Fibroblast of mammary gland (primary cell): Measurements from ENCODE around the gene LRRFIP1.

Experiments used
- DNase-seq: peaks from one replicate; pipeline ENCODE4 v3.0.0-alpha.2; 2010; ENCODE audit warnings: low read depth
- H3K4me3 ChIP-seq: 2 replicates; pipeline ENCODE4 v1.5.1; 2011; ENCODE audit warnings: low read depth, mild to moderate bottlenecking, low read length, moderate library complexity; ENCODE audit not compliant: control insufficient read depth
- CTCF ChIP-seq: conservative IDR thresholded peaks from 2 replicates; pipeline ENCODE4 v1.5.1; 2011; ENCODE audit warnings: low read depth, low read length, inconsistent platforms; ENCODE audit not compliant: control insufficient read depth, insufficient read depth

The LRRFIP1 gene

GRCh38 chr2:237689336-237690131 lies 62.1 kb downstream of the LRRFIP1 start:
- no peak for TF ChIP-seq CTCF
- no peak for DNase-seq
- H3K4me3 ChIP-seq = no peak overlapping the region

- H3K4me3 ChIP-seq = peak overlapping the region; percentile 55
- no peak for DNase-seq
- no peak for TF ChIP-seq CTCF
These were observed 63.9 kb downstream of the LRRFIP1 start for GRCh38 chr2:237691029-237691907.

- no peak for TF ChIP-seq CTCF
- H3K4me3 ChIP-seq = peak overlapping the region; percentile 73
- peak; percentile 77 for DNase-seq
These were observed 64.7 kb downstream of the LRRFIP1 start for GRCh38 chr2:237691908-237692600.

- H3K4me3 ChIP-seq = peak overlapping the region; percentile 73
- TF ChIP-seq CTCF = no peak
- no peak for DNase-seq
These were observed 65.4 kb downstream of the LRRFIP1 start for GRCh38 chr2:237692601-237693290.

GRCh38 chr2:237693291-237693994 lies 66.1 kb downstream of the LRRFIP1 start:
- peak overlapping the region; percentile 73 for H3K4me3 ChIP-seq
- DNase-seq = peak; percentile 86
- TF ChIP-seq CTCF = no peak
